NCI-H1105 (cell line): ENCODE data around the gene NUTF2.
"Not testable (repeated sequence)": the region's sequence is repeated elsewhere in the genome, so short reads cannot be mapped to it uniquely, and the experiment has no call there.

Experiments used
- DNase-seq: peaks from one replicate; lab custom pipeline; 2025; lab: John Stamatoyannopoulos, UW

NUTF2 gene

GRCh38 chr16:67846320-67847063, at the start of gene NUTF2:
NUTF2 (plus strand) TSS chr16:67846933; CDS start chr16:67865131, 18,198 bp downstream.
- peak; percentile 87 for DNase-seq

- DNase-seq, result no peak
Observed at GRCh38 chr16:67800338-67800926, 46.3 kb upstream of the NUTF2 start.

- DNase-seq, result no peak
Observed at GRCh38 chr16:67801241-67801640, 45.5 kb upstream of the NUTF2 start.

- DNase-seq, result no peak
Observed at GRCh38 chr16:67801883-67802282, 44.9 kb upstream of the NUTF2 start.

- DNase-seq, result no peak
Observed at GRCh38 chr16:67803894-67804293, 42.8 kb upstream of the NUTF2 start.

GRCh38 chr16:67804853-67805542, 41.7 kb upstream of the NUTF2 start:
- DNase-seq, result no peak

- DNase-seq, result no peak
Observed at GRCh38 chr16:67805718-67806427, 40.9 kb upstream of the NUTF2 start.

- DNase-seq, result peak; percentile 94
Observed at GRCh38 chr16:67806428-67807147, 40.1 kb upstream of the NUTF2 start, which contains the start of the genes RANBP10 and TSNAXIP1. RANBP10 (minus strand) TSS chr16:67806560; CDS start chr16:67806536, 24 bp downstream. TSNAXIP1 (plus strand) TSS chr16:67806889; CDS start chr16:67807150, 261 bp downstream.

GRCh38 chr16:67807148-67807682, 39.5 kb upstream of the NUTF2 start:
- DNase-seq, result no peak

GRCh38 chr16:67811899-67812298, 34.8 kb upstream of the NUTF2 start:
- DNase-seq, result no peak

- DNase-seq, result no peak
Observed at GRCh38 chr16:67814567-67814966, 32.2 kb upstream of the NUTF2 start.

- DNase-seq, result no peak
Observed at GRCh38 chr16:67820608-67821259, 26.0 kb upstream of the NUTF2 start.

GRCh38 chr16:67822511-67822910, 24.2 kb upstream of the NUTF2 start:
- DNase-seq, result no peak

GRCh38 chr16:67825119-67825518, 21.6 kb upstream of the NUTF2 start:
- DNase-seq, result no peak

- no peak for DNase-seq
Observed at GRCh38 chr16:67825906-67826305, 20.8 kb upstream of the NUTF2 start.

- DNase-seq, result no peak
Observed at GRCh38 chr16:67828651-67829050, 18.1 kb upstream of the NUTF2 start.

- no peak for DNase-seq
Observed at GRCh38 chr16:67833030-67833414, 13.7 kb upstream of the NUTF2 start.

- DNase-seq, result peak; percentile 66
Observed at GRCh38 chr16:67833415-67834241, 13.1 kb upstream of the NUTF2 start.

GRCh38 chr16:67834242-67834614, 12.5 kb upstream of the NUTF2 start:
- DNase-seq, result no peak

GRCh38 chr16:67837190-67837589, 9.5 kb upstream of the NUTF2 start:
- not testable (repeated sequence) for DNase-seq
